ENCODE measurements around the gene CDC42EP5.

Gene CDC42EP5

DNA sequence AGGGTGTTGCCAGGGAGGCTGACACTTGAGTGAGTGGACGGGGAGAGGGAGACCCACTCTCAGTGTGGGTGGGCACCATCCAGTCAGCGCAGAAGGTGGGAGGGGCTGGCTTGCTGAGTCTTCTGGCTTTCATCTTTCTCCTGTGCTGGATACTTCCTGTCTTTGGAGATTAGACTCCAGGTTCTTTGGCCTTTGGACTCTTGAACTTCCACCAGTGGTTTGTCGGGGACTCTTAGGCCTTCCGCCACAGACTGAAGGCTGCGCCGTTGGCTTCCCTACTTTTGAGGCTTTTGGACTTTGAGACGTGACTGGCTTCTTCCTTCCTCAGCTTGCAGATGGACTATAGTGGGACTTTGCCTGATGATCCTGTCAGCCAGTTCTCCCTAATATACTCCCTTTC, 28.4 kb downstream of the CDC42EP5 start:
- TF ChIP-seq JUND (IDR thresholded peaks at IDR 0.05; ENCODE audit: low read depth) = no peak
- DNase-seq (ENCODE audit: low read depth in 1 of 2, low spot score in 1 of 2) = no peak
- in situ Hi-C loops (cut with HindIII; ENCODE audit: low pct_unique_long_range_greater_than_20kb, low sequenced_read_pairs) = no loop called here

DNA sequence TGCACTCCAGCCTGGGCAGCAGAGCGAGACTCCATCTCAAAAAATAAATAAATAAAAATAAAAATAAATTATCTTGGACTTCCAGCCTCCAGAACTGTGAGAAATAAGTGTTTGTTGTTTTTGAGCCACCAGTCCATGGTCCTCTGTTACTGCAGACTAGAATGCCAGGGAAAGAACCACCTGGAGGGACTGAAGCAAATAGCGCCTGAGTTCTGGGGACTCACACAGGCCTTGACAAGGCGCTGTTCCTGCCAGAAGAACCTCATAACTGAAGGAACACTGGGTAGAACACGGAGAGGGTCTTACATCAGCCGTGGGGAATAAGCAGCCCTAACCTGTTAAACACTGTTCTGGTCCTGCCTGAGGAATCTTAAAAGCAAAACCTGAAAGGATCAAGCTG, 32.5 kb downstream of the CDC42EP5 start:
- no peak for TF ChIP-seq JUND (IDR thresholded peaks at IDR 0.05; ENCODE audit: low read depth)
- DNase-seq (ENCODE audit: low read depth in 1 of 2, low spot score in 1 of 2) = no peak
- in situ Hi-C loops (cut with HindIII; ENCODE audit: low pct_unique_long_range_greater_than_20kb, low sequenced_read_pairs) = no loop called here

DNA sequence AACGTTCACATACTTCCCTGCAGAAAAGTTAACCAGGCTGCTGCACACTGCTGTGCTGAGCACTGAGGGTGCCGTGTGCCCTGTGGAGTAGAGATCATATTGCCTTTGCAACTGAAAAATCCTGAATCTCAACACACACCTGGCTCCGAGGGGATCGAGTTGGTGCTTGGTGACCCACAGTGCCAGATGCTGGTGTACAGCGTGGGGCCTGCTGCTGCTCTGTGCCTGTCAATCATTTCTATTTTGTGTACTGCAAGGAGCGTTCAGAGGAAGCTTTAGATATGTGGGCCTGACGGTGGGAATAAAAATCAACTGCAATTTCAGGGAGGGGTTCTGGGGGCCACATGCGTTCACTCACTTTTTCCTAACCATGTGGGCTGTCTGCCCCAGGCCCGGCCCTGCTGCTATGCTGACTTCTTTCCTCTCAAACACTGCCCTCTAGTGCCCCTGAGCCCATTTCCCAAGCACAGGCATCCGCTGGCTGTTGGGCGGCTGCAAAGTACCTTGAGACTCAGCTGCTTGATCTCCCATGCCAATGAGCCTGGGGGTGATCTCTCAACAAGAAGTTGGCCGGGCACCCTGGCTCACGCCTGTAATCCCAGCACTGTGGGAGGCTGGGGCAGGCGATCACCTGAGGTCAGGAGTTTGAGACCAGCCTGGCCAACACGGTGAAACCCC, 33.8 kb downstream of the CDC42EP5 start:
- in situ Hi-C loops (cut with HindIII; ENCODE audit: low pct_unique_long_range_greater_than_20kb, low sequenced_read_pairs) = no loop called here
- TF ChIP-seq JUND (IDR thresholded peaks at IDR 0.05; ENCODE audit: low read depth) = no peak
- peak; percentile 62 to 80 for DNase-seq (ENCODE audit: low read depth in 1 of 2, low spot score in 1 of 2)

DNA sequence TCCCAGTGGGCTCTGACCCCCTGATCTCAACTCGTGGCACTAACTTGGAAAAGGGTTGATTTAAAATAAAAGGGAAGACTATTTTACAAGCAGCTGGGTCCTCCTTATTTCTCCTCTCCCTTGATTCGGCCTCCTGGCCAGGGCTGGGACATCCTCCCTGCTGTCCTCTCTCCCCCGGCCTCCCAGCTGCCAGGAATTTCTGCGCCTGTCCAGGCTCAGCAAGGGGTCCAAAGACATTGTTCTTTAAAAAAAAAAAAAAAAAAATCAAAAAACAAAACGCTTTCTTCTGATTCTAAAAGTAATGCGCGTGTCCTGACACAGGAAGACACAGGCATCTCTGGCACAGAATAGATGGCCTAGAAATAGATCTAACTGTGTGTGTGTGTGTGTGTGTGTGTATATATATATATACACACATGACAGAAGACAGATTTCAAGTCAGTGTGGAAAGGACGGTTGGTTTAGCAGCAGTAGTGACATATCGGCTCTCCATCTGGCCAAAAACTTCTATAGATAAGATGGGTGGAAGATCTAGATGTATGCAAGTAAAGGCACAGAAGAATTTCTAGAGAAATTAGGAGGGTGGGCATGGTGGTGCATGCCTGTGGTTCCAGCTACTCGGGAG, 36.4 kb downstream of the CDC42EP5 start:
- no peak for TF ChIP-seq JUND (IDR thresholded peaks at IDR 0.05; ENCODE audit: low read depth)
- in situ Hi-C loops (cut with HindIII; ENCODE audit: low pct_unique_long_range_greater_than_20kb, low sequenced_read_pairs) = no loop called here
- DNase-seq (ENCODE audit: low read depth in 1 of 2, low spot score in 1 of 2) = no peak

DNA sequence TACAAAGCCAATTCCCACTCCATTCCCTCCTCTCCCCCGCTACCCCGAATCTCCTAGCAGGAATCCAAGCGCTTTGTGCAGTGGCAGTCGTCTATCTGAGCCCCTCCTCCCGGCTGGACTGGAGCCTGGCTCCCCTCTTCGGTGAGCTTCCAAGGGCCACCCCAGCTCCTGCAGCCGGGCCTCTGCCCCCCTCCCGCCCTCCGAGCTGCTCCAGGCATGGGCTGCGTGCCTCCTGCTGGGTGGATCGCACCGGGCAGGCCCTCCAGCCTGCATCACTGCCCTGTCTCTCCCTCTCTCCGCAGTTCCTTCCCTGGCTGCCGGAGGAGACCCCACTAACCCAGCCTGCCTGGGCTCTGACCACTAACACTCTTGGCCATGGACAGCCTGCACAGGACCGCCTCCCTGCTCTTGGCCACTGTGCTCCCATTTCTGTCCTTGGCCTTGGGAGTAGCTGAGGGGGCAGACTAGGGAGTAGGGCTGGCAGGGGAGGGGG, 37.0 kb downstream of the CDC42EP5 start:
- DNase-seq (ENCODE audit: low read depth in 1 of 2, low spot score in 1 of 2) = no peak
- in situ Hi-C loops (cut with HindIII; ENCODE audit: low pct_unique_long_range_greater_than_20kb, low sequenced_read_pairs) = no loop called here
- no peak for TF ChIP-seq JUND (IDR thresholded peaks at IDR 0.05; ENCODE audit: low read depth)

DNA sequence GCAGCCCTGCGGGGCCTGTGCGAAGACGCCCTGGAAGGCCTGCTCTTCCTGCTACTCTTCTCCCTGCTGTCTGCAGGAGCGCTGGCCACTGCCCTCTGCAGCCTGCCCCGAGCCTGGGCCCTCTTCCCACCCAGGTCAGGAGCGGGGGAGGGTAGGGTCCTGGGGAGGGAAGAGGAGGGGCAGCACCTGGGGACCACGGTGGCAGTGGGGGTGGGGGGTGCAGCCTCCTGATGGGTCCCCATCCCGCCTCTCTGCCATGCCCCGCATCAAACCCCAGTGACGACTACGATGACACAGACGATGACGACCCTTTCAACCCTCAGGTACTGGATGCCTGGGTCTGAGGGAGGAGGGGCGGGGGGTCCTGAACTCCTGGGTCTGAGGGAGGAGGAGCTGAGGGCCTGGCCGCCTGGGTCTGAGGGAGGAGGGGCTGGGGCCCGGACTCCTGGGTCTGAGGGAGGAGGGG, 37.5 kb downstream of the CDC42EP5 start:
- in situ Hi-C loops (cut with HindIII; ENCODE audit: low pct_unique_long_range_greater_than_20kb, low sequenced_read_pairs) = no loop called here
- no peak for TF ChIP-seq JUND (IDR thresholded peaks at IDR 0.05; ENCODE audit: low read depth)
- no peak for DNase-seq (ENCODE audit: low read depth in 1 of 2, low spot score in 1 of 2)

DNA sequence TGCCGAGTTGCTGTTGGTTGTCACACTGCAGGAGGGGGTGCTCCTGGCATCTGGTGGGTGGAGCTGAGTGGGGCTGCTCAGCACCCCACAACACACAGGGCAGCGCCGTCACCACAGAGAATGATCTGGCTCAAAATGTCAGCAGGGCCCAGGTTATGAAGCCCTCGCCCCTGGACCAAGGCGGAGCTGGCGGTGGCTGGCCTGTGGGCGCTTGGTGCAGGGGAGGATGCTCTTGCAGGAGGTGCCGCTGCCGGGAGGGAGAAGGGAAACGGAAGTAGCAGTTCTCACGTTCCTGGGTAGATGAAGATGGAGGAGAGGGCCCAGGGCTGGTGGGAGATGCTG, 38.3 kb downstream of the CDC42EP5 start:
- DNase-seq (ENCODE audit: low read depth in 1 of 2, low spot score in 1 of 2) = no peak
- in situ Hi-C loops (cut with HindIII; ENCODE audit: low pct_unique_long_range_greater_than_20kb, low sequenced_read_pairs) = no loop called here
- no peak for TF ChIP-seq JUND (IDR thresholded peaks at IDR 0.05; ENCODE audit: low read depth)

DNA sequence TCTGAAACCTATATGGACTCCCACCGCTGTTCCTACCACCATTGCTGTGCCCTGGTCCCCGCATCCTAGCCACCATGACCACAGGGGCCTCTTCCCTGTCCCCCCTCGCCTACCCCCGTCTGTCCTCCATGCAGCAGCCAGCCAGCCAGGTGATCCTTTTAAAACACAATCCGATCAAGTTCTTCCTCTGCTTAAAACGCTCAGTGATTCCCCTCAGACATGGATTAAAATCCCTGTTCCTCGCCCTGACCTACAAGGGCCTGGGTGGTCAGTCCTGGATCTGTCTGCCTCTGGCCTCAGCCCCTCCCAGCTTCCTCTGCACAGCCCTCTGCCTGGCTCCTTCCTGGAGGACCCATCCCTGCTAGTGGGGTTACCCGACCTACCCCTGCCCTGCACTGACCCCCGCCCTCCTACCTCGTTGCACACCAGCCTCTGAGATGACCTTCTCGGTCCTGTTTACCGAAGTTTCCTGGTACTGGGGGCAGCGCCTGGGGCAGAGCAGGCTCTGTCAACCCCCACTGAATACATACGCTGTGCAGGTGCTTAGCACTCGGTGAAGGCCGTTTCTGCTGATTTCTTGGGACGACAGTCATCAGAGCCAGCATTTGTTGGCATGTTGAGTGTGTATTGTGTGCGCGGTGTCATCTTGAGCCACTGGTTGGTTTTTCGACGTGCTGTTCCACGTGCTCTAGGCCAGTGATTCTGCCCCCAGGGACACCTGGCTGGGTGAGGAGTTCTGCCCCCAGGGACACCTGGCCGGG, 38.8 kb downstream of the CDC42EP5 start:
- DNase-seq (ENCODE audit: low read depth in 1 of 2, low spot score in 1 of 2) = peak in 1 of 2 experiments; percentile 25
- TF ChIP-seq JUND (IDR thresholded peaks at IDR 0.05; ENCODE audit: low read depth) = no peak
- in situ Hi-C loops (cut with HindIII; ENCODE audit: low pct_unique_long_range_greater_than_20kb, low sequenced_read_pairs) = no loop called here

DNA sequence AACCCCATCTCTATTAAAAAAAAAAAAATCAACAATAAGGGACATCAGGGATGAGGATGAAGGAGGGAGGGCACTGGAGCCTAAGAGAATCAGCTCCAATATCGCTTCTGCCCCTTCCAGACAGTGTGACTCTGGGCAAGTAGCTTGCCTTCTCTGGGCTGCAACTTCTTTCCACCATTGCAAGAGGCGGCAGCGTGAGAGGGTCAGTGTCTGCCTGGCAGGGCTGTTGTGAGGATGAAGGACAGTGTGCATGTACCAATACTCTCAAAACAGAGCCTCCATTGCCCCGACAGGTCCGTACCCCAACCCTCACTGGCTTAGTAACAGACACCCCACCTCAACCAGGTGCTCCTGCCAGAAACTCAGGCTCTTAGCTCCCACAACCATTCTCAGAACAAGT, 39.4 kb downstream of the CDC42EP5 start:
- TF ChIP-seq JUND (IDR thresholded peaks at IDR 0.05; ENCODE audit: low read depth) = no peak
- in situ Hi-C loops (cut with HindIII; ENCODE audit: low pct_unique_long_range_greater_than_20kb, low sequenced_read_pairs) = no loop called here
- DNase-seq (ENCODE audit: low read depth in 1 of 2, low spot score in 1 of 2) = no peak

DNA sequence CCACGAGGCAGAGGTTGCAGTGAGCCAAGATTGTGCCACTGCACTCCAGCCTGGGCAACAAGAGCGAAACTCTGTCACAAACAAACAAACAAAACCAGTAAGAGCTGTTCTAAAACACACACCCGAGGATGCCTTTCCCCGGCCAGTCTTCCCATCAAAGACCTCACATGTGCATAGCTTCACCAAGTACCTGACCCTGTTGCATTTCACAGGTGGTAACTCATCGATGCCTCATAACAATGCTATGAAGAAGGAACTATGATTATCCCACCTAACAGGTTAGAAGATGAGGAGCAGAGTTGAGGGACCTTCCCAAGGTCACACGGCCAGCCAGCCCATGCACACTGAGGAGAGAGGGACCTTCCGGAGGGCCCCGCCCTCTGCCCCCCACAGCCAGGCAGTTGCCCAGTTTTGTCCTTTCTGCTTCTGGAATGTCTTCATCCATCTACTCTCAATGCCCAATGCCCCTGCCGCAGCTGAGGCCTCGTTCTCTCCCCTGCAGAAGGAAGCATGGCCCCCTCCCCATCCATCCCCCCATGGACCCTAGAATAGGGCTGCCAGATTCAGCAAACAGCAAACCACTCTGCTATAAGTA, 40.9 kb downstream of the CDC42EP5 start:
- TF ChIP-seq JUND (IDR thresholded peaks at IDR 0.05; ENCODE audit: low read depth) = no peak
- in situ Hi-C loops (cut with HindIII; ENCODE audit: low pct_unique_long_range_greater_than_20kb, low sequenced_read_pairs) = no loop called here
- DNase-seq (ENCODE audit: low read depth in 1 of 2, low spot score in 1 of 2) = peak; percentile 41 to 92

DNA sequence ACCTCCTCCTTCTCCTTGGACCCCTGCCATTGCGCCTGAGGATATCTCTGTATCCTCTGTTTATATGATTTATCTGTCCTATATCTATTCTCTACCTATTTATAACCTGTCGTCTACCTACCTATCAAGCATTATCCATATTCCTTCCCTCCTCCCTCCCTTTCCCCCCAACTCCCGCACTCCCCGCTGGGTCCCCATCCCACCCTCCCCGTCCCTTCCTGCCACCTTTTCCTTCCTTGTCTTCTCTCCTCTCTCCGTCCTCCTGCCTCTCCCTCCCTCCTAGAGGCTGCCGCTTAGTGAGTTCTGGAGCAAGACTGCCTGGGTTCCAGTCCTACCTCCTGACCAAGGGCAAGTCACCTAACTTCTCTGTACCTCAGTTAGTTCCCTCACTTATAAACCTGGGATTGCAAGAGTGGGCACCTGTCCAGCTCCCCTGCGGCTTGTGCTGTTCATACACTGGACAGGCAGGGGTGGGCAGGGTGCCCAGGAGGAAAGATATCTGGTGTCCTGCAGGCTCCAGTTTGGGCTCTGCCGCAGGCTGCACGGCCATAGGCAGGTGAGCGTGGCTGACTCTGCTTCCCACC, 41.7 kb downstream of the CDC42EP5 start:
- peak; percentile 28 to 89 for DNase-seq (ENCODE audit: low read depth in 1 of 2, low spot score in 1 of 2)
- TF ChIP-seq JUND (IDR thresholded peaks at IDR 0.05; ENCODE audit: low read depth) = no peak
- in situ Hi-C loops (cut with HindIII; ENCODE audit: low pct_unique_long_range_greater_than_20kb, low sequenced_read_pairs) = no loop called here

Data from T47D (cell line).